BE2C (cell line): Measurements from ENCODE around the gene THRAP3.

Experiments used
- DNase-seq: peaks from one replicate; pipeline ENCODE4 v3.0.0-alpha.2; 2020
- H3K27me3 ChIP-seq: fragments of 250-450 bp; sonication (Bioruptor Pico); 2 replicates; pipeline ENCODE4 v1.5.1; 2020; ENCODE audit warnings: mild to moderate bottlenecking
- H3K36me3 ChIP-seq: fragments of 250-450 bp; sonication (Bioruptor Pico); 2 replicates; pipeline ENCODE4 v1.5.1; 2020; ENCODE audit warnings: mild to moderate bottlenecking
- H3K4me1 ChIP-seq: fragments of 250-450 bp; sonication (Bioruptor Pico); 2 replicates; pipeline ENCODE4 v1.5.1; 2020
- H3K4me3 ChIP-seq: 2 replicates; pipeline ENCODE4 v1.5.1; 2011; ENCODE audit warnings: low read depth, low read length
- H3K9me3 ChIP-seq: fragments of 250-450 bp; sonication (Bioruptor Pico); 2 replicates; pipeline ENCODE4 v1.5.1; 2020
- TF ChIP-seq, protein P1 (sequence below): IDR thresholded peaks from 2 replicates; pipeline ENCODE4 v1.5.1; 2012; ENCODE audit warnings: mild to moderate bottlenecking, low read depth, low read length

THRAP3 gene

DNA sequence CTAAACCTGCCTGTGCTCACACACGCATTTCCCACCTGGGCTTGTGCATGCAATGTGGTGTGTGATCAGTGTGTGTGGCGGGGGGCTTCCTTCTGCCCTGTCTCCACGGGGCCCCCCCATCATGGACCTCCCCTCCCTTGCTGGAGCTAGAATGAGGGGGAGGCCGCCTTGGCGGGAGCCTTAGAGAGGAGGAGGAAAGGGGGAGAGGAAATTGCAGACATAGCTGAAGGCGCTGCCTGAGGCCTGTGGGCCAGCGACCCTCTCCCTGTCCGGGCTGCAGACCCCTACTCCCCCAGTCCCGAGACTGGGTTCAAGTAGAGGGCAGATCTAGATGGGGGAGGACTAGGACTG is 100.1 kb downstream of the THRAP3 start:
- Histone ChIP-seq H3K9me3 (no peaks in the 10 kb centered on the region), H3K4me1 (no peaks in the 10 kb centered on the region), H3K36me3 (no peaks in the 10 kb centered on the region), H3K4me3 (no peak overlapping the region), H3K27me3 (no peaks in the 10 kb centered on the region)
- TF ChIP-seq, protein P1, sequence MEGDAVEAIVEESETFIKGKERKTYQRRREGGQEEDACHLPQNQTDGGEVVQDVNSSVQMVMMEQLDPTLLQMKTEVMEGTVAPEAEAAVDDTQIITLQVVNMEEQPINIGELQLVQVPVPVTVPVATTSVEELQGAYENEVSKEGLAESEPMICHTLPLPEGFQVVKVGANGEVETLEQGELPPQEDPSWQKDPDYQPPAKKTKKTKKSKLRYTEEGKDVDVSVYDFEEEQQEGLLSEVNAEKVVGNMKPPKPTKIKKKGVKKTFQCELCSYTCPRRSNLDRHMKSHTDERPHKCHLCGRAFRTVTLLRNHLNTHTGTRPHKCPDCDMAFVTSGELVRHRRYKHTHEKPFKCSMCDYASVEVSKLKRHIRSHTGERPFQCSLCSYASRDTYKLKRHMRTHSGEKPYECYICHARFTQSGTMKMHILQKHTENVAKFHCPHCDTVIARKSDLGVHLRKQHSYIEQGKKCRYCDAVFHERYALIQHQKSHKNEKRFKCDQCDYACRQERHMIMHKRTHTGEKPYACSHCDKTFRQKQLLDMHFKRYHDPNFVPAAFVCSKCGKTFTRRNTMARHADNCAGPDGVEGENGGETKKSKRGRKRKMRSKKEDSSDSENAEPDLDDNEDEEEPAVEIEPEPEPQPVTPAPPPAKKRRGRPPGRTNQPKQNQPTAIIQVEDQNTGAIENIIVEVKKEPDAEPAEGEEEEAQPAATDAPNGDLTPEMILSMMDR: no peak
- DNase-seq: no peak

DNA sequence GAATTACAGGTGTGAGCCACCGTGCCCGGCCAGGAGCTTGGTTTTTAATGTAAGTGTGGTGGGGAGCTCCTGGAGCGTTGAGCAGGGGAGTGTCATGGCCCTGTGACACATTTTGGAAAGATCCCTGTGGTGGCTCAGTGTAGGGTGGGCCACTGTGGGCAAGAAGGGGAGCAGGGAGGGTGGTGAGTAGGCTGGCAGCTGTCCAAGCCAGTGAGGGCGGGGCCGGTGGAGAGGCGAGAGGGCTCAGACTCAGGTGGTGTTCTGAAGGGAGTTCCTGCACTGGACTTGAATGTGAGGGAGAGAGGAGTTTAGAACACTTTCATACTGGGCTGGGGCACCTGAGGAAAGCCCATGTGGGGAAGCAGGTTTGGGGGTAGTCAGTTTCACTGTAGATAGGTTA is 102.3 kb downstream of the THRAP3 start:
- no peak overlapping the region for H3K4me3 ChIP-seq
- TF ChIP-seq, protein P1: no peak
- no peaks in the 10 kb centered on the region for H3K4me1 ChIP-seq
- H3K36me3 ChIP-seq: no peaks in the 10 kb centered on the region
- no peaks in the 10 kb centered on the region for H3K9me3 ChIP-seq
- H3K27me3 ChIP-seq: no peaks in the 10 kb centered on the region
- DNase-seq: no peak

- Histone ChIP-seq H3K4me3 (no peak overlapping the region), H3K36me3 (no peaks in the 10 kb centered on the region), H3K27me3 (no peaks in the 10 kb centered on the region), H3K9me3 (no peaks in the 10 kb centered on the region), H3K4me1 (no peaks in the 10 kb centered on the region)
- DNase-seq: no peak
- TF ChIP-seq, protein P1: no peak
Measured at GRCh38 chr1:36327421-36328087, 103.3 kb downstream of the THRAP3 start.

- no peak for DNase-seq
- H3K4me3 ChIP-seq: no peak overlapping the region
- TF ChIP-seq, protein P1: no peak
- no peaks in the 10 kb centered on the region for H3K36me3 ChIP-seq
- H3K9me3 ChIP-seq: no peaks in the 10 kb centered on the region
- H3K27me3 ChIP-seq: no peaks in the 10 kb centered on the region
- no peaks in the 10 kb centered on the region for H3K4me1 ChIP-seq
Measured at GRCh38 chr1:36328088-36328480, 103.8 kb downstream of the THRAP3 start.

GRCh38 chr1:36328713-36329112 is 104.5 kb downstream of the THRAP3 start:
- Histone ChIP-seq H3K9me3 (no peaks in the 10 kb centered on the region), H3K4me3 (no peak overlapping the region), H3K36me3 (no peaks in the 10 kb centered on the region), H3K27me3 (no peaks in the 10 kb centered on the region), H3K4me1 (no peaks in the 10 kb centered on the region)
- TF ChIP-seq, protein P1: no peak
- DNase-seq: no peak

DNA sequence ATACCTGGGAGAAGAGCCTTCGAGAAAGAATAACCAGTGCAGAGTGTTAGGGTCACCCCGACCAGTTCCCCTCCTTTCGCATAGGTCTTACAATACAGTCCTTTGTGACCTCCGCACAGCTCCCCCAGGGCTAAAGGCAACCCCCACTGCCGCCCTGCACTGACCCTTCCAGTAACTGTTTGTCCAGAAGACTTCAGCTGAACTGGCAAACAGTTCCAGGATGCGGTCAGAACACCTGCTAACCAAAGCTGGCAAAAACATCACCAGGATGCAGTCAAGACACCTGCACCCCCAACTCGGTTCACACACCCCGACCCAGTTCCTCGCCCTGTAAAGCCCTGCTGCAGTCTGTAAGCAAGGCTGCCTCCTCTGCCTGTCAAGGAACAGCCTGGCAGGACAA is 105.6 kb downstream of the THRAP3 start:
- Histone ChIP-seq H3K9me3 (no peaks in the 10 kb centered on the region), H3K4me3 (no peak overlapping the region), H3K4me1 (no peaks in the 10 kb centered on the region), H3K27me3 (no peaks in the 10 kb centered on the region), H3K36me3 (no peaks in the 10 kb centered on the region)
- TF ChIP-seq, protein P1: no peak
- DNase-seq: no peak
